ENCODE data around the gene IQCE. TPM values are rescaled to one million over a fixed set of nuclear protein-coding genes. Genes with fewer than 3 reads are reported as not detected.

Gene IQCE
- total RNA-seq, 1 experiment from 2014 or later, result 44.8 TPM

DNA sequence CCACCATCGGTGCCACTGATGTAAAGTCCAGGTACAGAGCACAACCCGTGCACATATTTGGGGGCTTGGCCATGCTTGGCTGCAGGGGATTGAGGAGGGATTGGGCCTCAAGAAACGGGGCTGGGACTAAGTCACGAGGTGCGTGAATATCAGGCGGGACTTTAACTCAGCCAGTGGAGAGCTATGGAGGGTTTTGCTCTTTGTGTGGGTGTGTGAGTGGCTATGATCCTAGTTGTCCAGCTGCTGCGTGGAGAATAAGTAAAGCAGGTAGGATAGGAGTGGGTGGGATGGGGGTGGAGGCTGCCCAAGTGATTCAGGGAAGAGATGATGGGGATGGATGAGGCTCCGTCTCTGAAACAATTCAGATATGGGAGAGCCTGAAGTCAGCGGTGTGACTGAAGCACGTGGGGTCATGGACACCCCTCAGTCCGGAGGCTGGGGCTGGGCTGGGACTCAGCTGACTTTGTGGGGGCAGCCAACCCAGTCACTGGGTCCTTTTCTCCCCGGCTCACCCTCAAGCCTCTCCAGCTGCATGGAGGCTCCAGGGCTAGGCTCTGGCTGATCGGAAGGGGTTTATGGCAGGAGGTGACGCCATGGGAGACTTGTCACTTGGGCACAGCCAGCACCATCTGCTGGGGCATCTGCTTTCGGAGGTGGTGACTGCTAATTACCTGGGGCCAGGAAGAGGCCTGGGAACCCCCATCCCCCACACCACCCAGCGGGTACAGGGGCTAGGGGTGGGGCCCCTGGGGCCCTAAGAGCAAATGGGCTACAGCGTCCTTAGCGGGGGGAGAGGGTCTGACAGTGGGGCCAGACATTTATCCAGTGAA, 40.9 kb upstream of the IQCE start:
- H3K27ac ChIP-seq (ENCODE audit: low read length), result 0 out of 2 replicates have a peak overlapping the region, but pooled peaks have one; percentile 29
- no peak for TF ChIP-seq CTCF (IDR thresholded peaks at IDR 0.05)
- H3K27me3 ChIP-seq (ENCODE audit: control insufficient read depth, insufficient read depth, low read length), result no peaks in the 10 kb centered on the region
- DNase-seq (ENCODE audit: low read depth, low spot score) (no peak), ATAC-seq (no peak)
- ChIA-PET POLR2A (no interaction called here), CTCF (no interaction called here)
- peaks cover 47% of the 10 kb centered on the region for H3K4me1 ChIP-seq (ENCODE audit: control insufficient read depth, insufficient read depth, low read length)
- H3K36me3 ChIP-seq (ENCODE audit: control insufficient read depth, insufficient read depth, low read length), result no peaks in the 10 kb centered on the region
- BruUV-seq (replicated peaks), result no TSS peak
- intact Hi-C loops (cut with micrococcal nuclease; ENCODE audit: unreplicated experiment) (no loop called here), in situ Hi-C loops (cut with HindIII; ENCODE audit: low pct_unique_long_range_greater_than_20kb, low sequenced_read_pairs) (no loop called here)
- H3K4me3 ChIP-seq (ENCODE audit: low read depth in 2 of 2, low read length in 2 of 2), result no peak overlapping the region
- no peaks in the 10 kb centered on the region for H3K9me3 ChIP-seq (ENCODE audit: control insufficient read depth, insufficient read depth, low read depth, low read length)

- ATAC-seq (no peak), DNase-seq (ENCODE audit: low read depth, low spot score) (no peak)
- Histone ChIP-seq H3K4me3 (ENCODE audit: low read depth in 2 of 2, low read length in 2 of 2) (peak overlapping the region; percentile 59 to 64; a peak in 3 of 4 replicates), H3K4me1 (ENCODE audit: control insufficient read depth, insufficient read depth, low read length) (peaks cover 56% of the 10 kb centered on the region), H3K9me3 (ENCODE audit: control insufficient read depth, insufficient read depth, low read depth, low read length) (no peaks in the 10 kb centered on the region), H3K36me3 (ENCODE audit: control insufficient read depth, insufficient read depth, low read length) (no peaks in the 10 kb centered on the region), H3K27ac (ENCODE audit: low read length) (peak overlapping the region; percentile 73), H3K27me3 (ENCODE audit: control insufficient read depth, insufficient read depth, low read length) (no peaks in the 10 kb centered on the region)
- no TSS peak for BruUV-seq (replicated peaks)
- POLR2A ChIA-PET, result no interaction called here
- CTCF ChIA-PET, result no interaction called here
- intact Hi-C loops (cut with micrococcal nuclease; ENCODE audit: unreplicated experiment), result no loop called here
- in situ Hi-C loops (cut with HindIII; ENCODE audit: low pct_unique_long_range_greater_than_20kb, low sequenced_read_pairs), result no loop called here
- TF ChIP-seq, protein P1, sequence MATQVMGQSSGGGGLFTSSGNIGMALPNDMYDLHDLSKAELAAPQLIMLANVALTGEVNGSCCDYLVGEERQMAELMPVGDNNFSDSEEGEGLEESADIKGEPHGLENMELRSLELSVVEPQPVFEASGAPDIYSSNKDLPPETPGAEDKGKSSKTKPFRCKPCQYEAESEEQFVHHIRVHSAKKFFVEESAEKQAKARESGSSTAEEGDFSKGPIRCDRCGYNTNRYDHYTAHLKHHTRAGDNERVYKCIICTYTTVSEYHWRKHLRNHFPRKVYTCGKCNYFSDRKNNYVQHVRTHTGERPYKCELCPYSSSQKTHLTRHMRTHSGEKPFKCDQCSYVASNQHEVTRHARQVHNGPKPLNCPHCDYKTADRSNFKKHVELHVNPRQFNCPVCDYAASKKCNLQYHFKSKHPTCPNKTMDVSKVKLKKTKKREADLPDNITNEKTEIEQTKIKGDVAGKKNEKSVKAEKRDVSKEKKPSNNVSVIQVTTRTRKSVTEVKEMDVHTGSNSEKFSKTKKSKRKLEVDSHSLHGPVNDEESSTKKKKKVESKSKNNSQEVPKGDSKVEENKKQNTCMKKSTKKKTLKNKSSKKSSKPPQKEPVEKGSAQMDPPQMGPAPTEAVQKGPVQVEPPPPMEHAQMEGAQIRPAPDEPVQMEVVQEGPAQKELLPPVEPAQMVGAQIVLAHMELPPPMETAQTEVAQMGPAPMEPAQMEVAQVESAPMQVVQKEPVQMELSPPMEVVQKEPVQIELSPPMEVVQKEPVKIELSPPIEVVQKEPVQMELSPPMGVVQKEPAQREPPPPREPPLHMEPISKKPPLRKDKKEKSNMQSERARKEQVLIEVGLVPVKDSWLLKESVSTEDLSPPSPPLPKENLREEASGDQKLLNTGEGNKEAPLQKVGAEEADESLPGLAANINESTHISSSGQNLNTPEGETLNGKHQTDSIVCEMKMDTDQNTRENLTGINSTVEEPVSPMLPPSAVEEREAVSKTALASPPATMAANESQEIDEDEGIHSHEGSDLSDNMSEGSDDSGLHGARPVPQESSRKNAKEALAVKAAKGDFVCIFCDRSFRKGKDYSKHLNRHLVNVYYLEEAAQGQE (IDR thresholded peaks at IDR 0.05; ENCODE audit: insufficient read depth in 1 of 2, low read depth in 2 of 2, low read length in 1 of 2), result no peak
- TF ChIP-seq SIN3A (IDR thresholded peaks at IDR 0.05; ENCODE audit: borderline replicate concordance, insufficient read depth, low read depth, low read length) (no peak), POLR2AphosphoS5 (IDR thresholded peaks at IDR 0.05; ENCODE audit: low read depth, low read length) (no peak), TCF7L2 (IDR thresholded peaks at IDR 0.05; ENCODE audit: low read depth, low read length) (no peak), CTCF (IDR thresholded peaks at IDR 0.05) (no peak)
These were observed 40.1 kb upstream of the IQCE start for GRCh38 chr7:2518737-2519118.
